GM23248 (cell line): Measurements from ENCODE around the gene BCORL1. TPM values are rescaled to one million over a fixed set of nuclear protein-coding genes. Genes with fewer than 3 reads are reported as not detected.
A peak's percentile ranks its signal among the peaks of the same experiment; 100 is the strongest.

ENCODE experiments used
- DNase-seq: peaks from one replicate; pipeline ENCODE4 v3.0.0-alpha.2; 2015
- H2AFZ ChIP-seq: fragments of 200-600 bp; sonication (generic); 2 replicates; pipeline ENCODE4 v1.6.1; 2016; ENCODE audit warnings: antibody characterized with exemption
- H3F3A ChIP-seq: fragments of 200-600 bp; sonication (generic); 2 replicates; pipeline ENCODE4 v1.6.1; 2016; ENCODE audit warnings: mild to moderate bottlenecking, antibody characterized with exemption, mixed run types; ENCODE audit not compliant: insufficient read depth
- H3K27ac ChIP-seq: fragments of 200-600 bp; sonication (generic); 2 replicates; pipeline ENCODE4 v1.5.1; 2016; ENCODE audit warnings: mild to moderate bottlenecking
- H3K27me3 ChIP-seq: fragments of 200-600 bp; sonication (generic); replicated peaks from 2 replicates; pipeline ENCODE4 v1.6.1; 2016; ENCODE audit warnings: mild to moderate bottlenecking; ENCODE audit not compliant: insufficient read depth
- H3K36me3 ChIP-seq: fragments of 200-600 bp; sonication (generic); 2 replicates; pipeline ENCODE4 v1.6.1; 2016; ENCODE audit warnings: low read depth, mild to moderate bottlenecking
- H3K4me1 ChIP-seq: fragments of 200-600 bp; sonication (generic); 2 replicates; pipeline ENCODE4 v1.6.1; 2016; ENCODE audit warnings: mild to moderate bottlenecking; ENCODE audit not compliant: insufficient read depth
- H3K4me2 ChIP-seq: fragments of 200-600 bp; sonication (generic); one replicate; pipeline ENCODE4 v1.6.1; 2016; ENCODE audit warnings: mild to moderate bottlenecking; ENCODE audit not compliant: unreplicated experiment
- H3K4me3 ChIP-seq: fragments of 200-600 bp; sonication (generic); 2 replicates; pipeline ENCODE4 v1.5.1; 2016; ENCODE audit warnings: mild to moderate bottlenecking
- H3K79me2 ChIP-seq: fragments of 200-600 bp; sonication (generic); 2 replicates; pipeline ENCODE4 v1.6.1; 2016; ENCODE audit warnings: mild to moderate bottlenecking; ENCODE audit not compliant: insufficient read depth
- H3K9ac ChIP-seq: fragments of 200-600 bp; sonication (generic); 2 replicates; pipeline ENCODE4 v1.6.1; 2016; ENCODE audit warnings: mild to moderate bottlenecking
- H3K9me2 ChIP-seq: fragments of 200-600 bp; sonication (generic); 2 replicates; pipeline ENCODE4 v1.6.1; 2016; ENCODE audit warnings: mixed run types, mild to moderate bottlenecking, moderate library complexity; ENCODE audit not compliant: insufficient read depth
- H3K9me3 ChIP-seq: fragments of 200-600 bp; sonication (generic); one replicate; pipeline ENCODE4 v1.6.1; 2017; ENCODE audit warnings: low read depth
- H4K20me1 ChIP-seq: fragments of 200-600 bp; sonication (generic); 2 replicates; pipeline ENCODE4 v1.6.0; 2016; ENCODE audit not compliant: insufficient read depth
- EZH2 ChIP-seq: fragments of 200-600 bp; sonication (generic); IDR thresholded peaks from 2 replicates; pipeline ENCODE4 v1.6.1; 2018; ENCODE audit warnings: antibody characterized with exemption, mild to moderate bottlenecking; ENCODE audit not compliant: insufficient read depth, poor library complexity, severe bottlenecking
- EZH2phosphoT487 ChIP-seq: fragments of 200-600 bp; sonication (generic); IDR thresholded peaks from 2 replicates; pipeline ENCODE4 v1.6.1; 2018; ENCODE audit warnings: antibody characterized with exemption, moderate library complexity, mild to moderate bottlenecking, low read depth; ENCODE audit not compliant: insufficient read depth
- WGBS, 2 experiments: methylation state at CpG; one replicate each; pipeline ENCODE4 v1.1.6; 2015 to 2017; ENCODE audit warnings: low lambda C conversion rate in 2 of 2, low coverage in 1 of 2; ENCODE audit errors: missing lambda C conversion rate in 2 of 2; 5-methylcytosine and 5-hydroxymethylcytosine counted together
- in situ Hi-C: fragments of 300-500 bp; cut with MboI; formaldehyde crosslinking; loops from 2 replicates; pipeline ENCODE4 v1.15.0; 2020
- polyA plus RNA-seq: library from polyadenylated mRNA; unstranded; fragments of >200 nt; fragmentation: Nextera tagmentation; extraction: Ambion mirVana; gene quantifications from 2 replicates; pipeline ENCODE4 v1.2.1, GENCODE V29; 2016
- total RNA-seq: library from RNA; depleted of rRNA; stranded (reverse); fragments of >200 nt; shearing (Covaris generic); gene quantifications from 2 replicates; pipeline ENCODE4 v1.2.3, GENCODE V29; 2014

Gene BCORL1
- total and polyA plus RNA-seq, 2 experiments from 2014 or later = 1.7 to 4.4 TPM

- Histone ChIP-seq H3K27me3 (no peaks in the 10 kb centered on the region), H3F3A (no peaks in the 10 kb centered on the region), H2AFZ (no peak overlapping the region), H3K9me2 (no peaks in the 10 kb centered on the region), H3K9ac (no peak overlapping the region), H3K79me2 (no peaks in the 10 kb centered on the region), H3K36me3 (no peaks in the 10 kb centered on the region), H3K27ac (no peak overlapping the region), H3K4me3 (peak overlapping the region; percentile 58), H3K4me2 (peak overlapping the region; percentile 53), H3K4me1 (no peaks in the 10 kb centered on the region), H3K9me3 (no peaks in the 10 kb centered on the region), H4K20me1 (no peaks in the 10 kb centered on the region)
- TF ChIP-seq EZH2 (no peak), EZH2phosphoT487 (no peak)
- DNase-seq = no peak
- in situ Hi-C loops = no loop called here
- WGBS, 2 experiments = 0 to 4% methylated on average over 5 to 20 of the region's 20 CpGs
Measured at GRCh38 chrX:129956765-129957164, 25.7 kb upstream of the BCORL1 start.

- H3F3A ChIP-seq = no peaks in the 10 kb centered on the region
- no peaks in the 10 kb centered on the region for H3K9me2 ChIP-seq
- H3K79me2 ChIP-seq = no peaks in the 10 kb centered on the region
- H3K36me3 ChIP-seq = no peaks in the 10 kb centered on the region
- peak overlapping the region; percentile 80 for H2AFZ ChIP-seq
- no peaks in the 10 kb centered on the region for H3K9me3 ChIP-seq
- peak; percentile 66 for DNase-seq
- H3K4me3 ChIP-seq = peak overlapping the region; percentile 58
- in situ Hi-C loops = no loop called here
- TF ChIP-seq EZH2 = no peak
- no peak for TF ChIP-seq EZH2phosphoT487
- no peaks in the 10 kb centered on the region for H4K20me1 ChIP-seq
- no peaks in the 10 kb centered on the region for H3K4me1 ChIP-seq
- WGBS, 2 experiments = 22 to 25% methylated on average over 4 to 38 of the region's 56 CpGs
- H3K27ac ChIP-seq = no peak overlapping the region
- H3K27me3 ChIP-seq = no peaks in the 10 kb centered on the region
- peak overlapping the region; percentile 43 for H3K9ac ChIP-seq
- H3K4me2 ChIP-seq = peak overlapping the region; percentile 53
Measured at GRCh38 chrX:129957241-129958082, 25.0 kb upstream of the BCORL1 start.

- Histone ChIP-seq H3K27me3 (no peaks in the 10 kb centered on the region), H3K36me3 (no peaks in the 10 kb centered on the region), H3K4me1 (no peaks in the 10 kb centered on the region), H3K9me2 (no peaks in the 10 kb centered on the region), H3K9ac (no peak overlapping the region), H3K4me2 (no peak overlapping the region), H4K20me1 (no peaks in the 10 kb centered on the region), H3K79me2 (no peaks in the 10 kb centered on the region), H3K27ac (no peak overlapping the region), H3K4me3 (no peak overlapping the region), H3K9me3 (no peaks in the 10 kb centered on the region), H3F3A (no peaks in the 10 kb centered on the region), H2AFZ (no peak overlapping the region)
- no peak for DNase-seq
- 85 to 87% methylated on average over 7 of the region's 7 CpGs for whole genome bisulfite sequencing, 2 experiments
- no peak for TF ChIP-seq EZH2
- in situ Hi-C loops = no loop called here
Measured at GRCh38 chrX:129958083-129958465, 24.4 kb upstream of the BCORL1 start.

- 39 to 55% methylated on average over 7 to 13 of the region's 13 CpGs for WGBS, 2 experiments
- H3K9me3 ChIP-seq = no peaks in the 10 kb centered on the region
- no peak overlapping the region for H2AFZ ChIP-seq
Measured at GRCh38 chrX:129958814-129959492, 23.5 kb upstream of the BCORL1 start.

More at GRCh38 chrX:129958814-129959492, 23.5 kb upstream of the BCORL1 start:
- no peak for DNase-seq
- no peaks in the 10 kb centered on the region for H3K79me2 ChIP-seq
- H3K4me1 ChIP-seq = no peaks in the 10 kb centered on the region
- H3F3A ChIP-seq = no peaks in the 10 kb centered on the region
- TF ChIP-seq EZH2 (no peak), EZH2phosphoT487 (no peak)
- H3K9ac ChIP-seq = no peak overlapping the region
- H3K27me3 ChIP-seq = no peaks in the 10 kb centered on the region
- H3K4me2 ChIP-seq = no peak overlapping the region
- H3K9me2 ChIP-seq = no peaks in the 10 kb centered on the region
- no peak overlapping the region for H3K4me3 ChIP-seq
- H3K27ac ChIP-seq = no peak overlapping the region
- no peaks in the 10 kb centered on the region for H3K36me3 ChIP-seq
- in situ Hi-C loops = no loop called here
- H4K20me1 ChIP-seq = no peaks in the 10 kb centered on the region
